ENCODE measurements around the gene ARID3C.

Gene ARID3C

GRCh38 chr9:34628656-34629490 is at the start of gene ARID3C:
TSS of gene ARID3C (minus strand) at chr9:34629066. CDS start at chr9:34628014, 1,052 bp downstream.
- no peak for DNase-seq (ENCODE audit: low spot score)

- no peak for DNase-seq (ENCODE audit: low spot score)
Measured at GRCh38 chr9:34675869-34676268, 47.0 kb upstream of the ARID3C start.

GRCh38 chr9:34675048-34675714 is 46.3 kb upstream of the ARID3C start:
- DNase-seq (ENCODE audit: low spot score) = peak; percentile 76

- no peak for DNase-seq (ENCODE audit: low spot score)
Measured at GRCh38 chr9:34674440-34674839, 45.6 kb upstream of the ARID3C start.

GRCh38 chr9:34671307-34671706 is 42.4 kb upstream of the ARID3C start:
- no peak for DNase-seq (ENCODE audit: low spot score)

- DNase-seq (ENCODE audit: low spot score) = no peak
Measured at GRCh38 chr9:34669809-34670562, 41.1 kb upstream of the ARID3C start.

- DNase-seq (ENCODE audit: low spot score) = peak; percentile 99
Measured at GRCh38 chr9:34665381-34666250, 36.8 kb upstream of the ARID3C start.

GRCh38 chr9:34665067-34665380 is 36.2 kb upstream of the ARID3C start:
- DNase-seq (ENCODE audit: low spot score) = no peak

GRCh38 chr9:34664281-34665066 is 35.6 kb upstream of the ARID3C start:
- peak; percentile 89 for DNase-seq (ENCODE audit: low spot score)

GRCh38 chr9:34663303-34663605 is 34.4 kb upstream of the ARID3C start:
- DNase-seq (ENCODE audit: low spot score) = no peak

GRCh38 chr9:34662526-34663302 is 33.8 kb upstream of the ARID3C start, which contains the start of gene CCL27:
TSS of gene CCL27 (minus strand) at chr9:34662657. CDS start at chr9:34662633, 24 bp downstream.
- DNase-seq (ENCODE audit: low spot score) = no peak

- no peak for DNase-seq (ENCODE audit: low spot score)
Measured at GRCh38 chr9:34659592-34660253, 30.9 kb upstream of the ARID3C start.

GRCh38 chr9:34658461-34658860 is 29.6 kb upstream of the ARID3C start:
- DNase-seq (ENCODE audit: low spot score) = no peak

GRCh38 chr9:34656992-34657391 is 28.1 kb upstream of the ARID3C start:
- no peak for DNase-seq (ENCODE audit: low spot score)

- no peak for DNase-seq (ENCODE audit: low spot score)
Measured at GRCh38 chr9:34655394-34655793, 26.5 kb upstream of the ARID3C start.

- DNase-seq (ENCODE audit: low spot score) = no peak
Measured at GRCh38 chr9:34654323-34655051, 25.6 kb upstream of the ARID3C start.

GRCh38 chr9:34653151-34654072 is 24.5 kb upstream of the ARID3C start:
- DNase-seq (ENCODE audit: low spot score) = no peak

- no peak for DNase-seq (ENCODE audit: low spot score)
Measured at GRCh38 chr9:34652602-34653000, 23.7 kb upstream of the ARID3C start.

All from COLO829 (cell line).